H1 (cell line): ENCODE results near the gene MTMR8. TPM values are rescaled to one million over a fixed set of nuclear protein-coding genes. Genes with fewer than 3 reads are reported as not detected.

Experiments used
- BACH1 ChIP-seq: IDR thresholded peaks from 2 replicates; pipeline ENCODE4 v1.6.1; 2012; ENCODE audit warnings: low read length, improper control_type of control experiment
- EP300 ChIP-seq, 2 experiments: IDR thresholded peaks; 1 replicate in 1 of 2; 2 replicates in 1 of 2; pipeline ENCODE4 v1.6.1; 2011 to 2012; ENCODE audit warnings: low read depth in 2 of 2, low read length in 2 of 2, mild to moderate bottlenecking in 2 of 2, borderline replicate concordance in 1 of 2, inconsistent platforms in 1 of 2, moderate library complexity in 1 of 2
- KDM1A ChIP-seq: fragments of 200-600, 300-600 bp; sonication (generic); IDR thresholded peaks from 2 replicates; pipeline ENCODE4 v1.7.1; 2016; ENCODE audit warnings: mild to moderate bottlenecking, low read length, borderline replicate concordance
- polyA plus RNA-seq, 7 experiments: library from polyadenylated mRNA; depleted of rRNA in 3 of 7; stranded (reverse) in 5 of 7; unstranded in 2 of 7; fragments of >200 nt in 5 of 7; fragments of 200-250 nt in 2 of 7; gene quantifications; 1 replicate in 5 of 7; 2 replicates in 1 of 7; 4 replicates in 1 of 7; pipeline versions ENCODE4 v1.2.1 to v1.2.3, GENCODE V29; 2011 to 2013; ENCODE audit warnings: missing spikeins in 2 of 7, mixed read lengths in 2 of 7
- total RNA-seq: library from RNA; stranded (reverse); fragmentation: NEBNext Ultra II Directional; extraction: Animal tissue kit (Norgen Biotek cat#: 25700); gene quantifications from 2 replicates; pipeline ENCODE4 v1.2.1, GENCODE V29; 2021
- TF ChIP-seq, protein P1 (sequence below): fragments of 300-600 bp; sonication (generic); IDR thresholded peaks from 2 replicates; pipeline ENCODE4 v1.7.1; 2012; ENCODE audit warnings: low read length, moderate library complexity, mild to moderate bottlenecking, inconsistent platforms; ENCODE audit not compliant: insufficient replicate concordance
- TF ChIP-seq, protein P2 (sequence below): IDR thresholded peaks from 2 replicates; pipeline ENCODE4 v1.6.1; 2012; ENCODE audit warnings: inconsistent platforms

MTMR8 gene
- total and polyA plus RNA-seq, 2 of the 8 experiments (the other 6 are each of a cell fraction or from before 2014, with no cell fraction given), result 1.3 to 6.3 TPM

DNA sequence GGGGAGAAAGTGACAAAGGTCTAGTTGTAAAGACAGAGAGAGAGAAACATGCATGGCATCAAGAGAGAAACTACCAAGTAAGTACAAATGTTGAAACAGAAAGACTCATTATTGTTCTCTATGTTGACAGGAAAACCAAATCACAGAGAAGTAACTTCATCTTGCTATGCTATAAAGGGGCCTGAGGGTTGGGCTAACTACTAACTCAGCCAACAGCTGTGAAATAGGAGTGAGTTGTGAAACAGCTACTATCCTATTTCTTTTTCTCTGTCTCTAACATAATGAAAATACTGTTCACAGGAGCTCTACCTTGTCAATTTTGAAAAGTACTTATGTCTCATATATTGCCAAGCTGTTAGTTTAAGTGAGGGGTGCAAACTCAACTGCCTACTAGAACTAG lies 65.0 kb downstream of the MTMR8 start (continued):
- TF ChIP-seq, protein P1, sequence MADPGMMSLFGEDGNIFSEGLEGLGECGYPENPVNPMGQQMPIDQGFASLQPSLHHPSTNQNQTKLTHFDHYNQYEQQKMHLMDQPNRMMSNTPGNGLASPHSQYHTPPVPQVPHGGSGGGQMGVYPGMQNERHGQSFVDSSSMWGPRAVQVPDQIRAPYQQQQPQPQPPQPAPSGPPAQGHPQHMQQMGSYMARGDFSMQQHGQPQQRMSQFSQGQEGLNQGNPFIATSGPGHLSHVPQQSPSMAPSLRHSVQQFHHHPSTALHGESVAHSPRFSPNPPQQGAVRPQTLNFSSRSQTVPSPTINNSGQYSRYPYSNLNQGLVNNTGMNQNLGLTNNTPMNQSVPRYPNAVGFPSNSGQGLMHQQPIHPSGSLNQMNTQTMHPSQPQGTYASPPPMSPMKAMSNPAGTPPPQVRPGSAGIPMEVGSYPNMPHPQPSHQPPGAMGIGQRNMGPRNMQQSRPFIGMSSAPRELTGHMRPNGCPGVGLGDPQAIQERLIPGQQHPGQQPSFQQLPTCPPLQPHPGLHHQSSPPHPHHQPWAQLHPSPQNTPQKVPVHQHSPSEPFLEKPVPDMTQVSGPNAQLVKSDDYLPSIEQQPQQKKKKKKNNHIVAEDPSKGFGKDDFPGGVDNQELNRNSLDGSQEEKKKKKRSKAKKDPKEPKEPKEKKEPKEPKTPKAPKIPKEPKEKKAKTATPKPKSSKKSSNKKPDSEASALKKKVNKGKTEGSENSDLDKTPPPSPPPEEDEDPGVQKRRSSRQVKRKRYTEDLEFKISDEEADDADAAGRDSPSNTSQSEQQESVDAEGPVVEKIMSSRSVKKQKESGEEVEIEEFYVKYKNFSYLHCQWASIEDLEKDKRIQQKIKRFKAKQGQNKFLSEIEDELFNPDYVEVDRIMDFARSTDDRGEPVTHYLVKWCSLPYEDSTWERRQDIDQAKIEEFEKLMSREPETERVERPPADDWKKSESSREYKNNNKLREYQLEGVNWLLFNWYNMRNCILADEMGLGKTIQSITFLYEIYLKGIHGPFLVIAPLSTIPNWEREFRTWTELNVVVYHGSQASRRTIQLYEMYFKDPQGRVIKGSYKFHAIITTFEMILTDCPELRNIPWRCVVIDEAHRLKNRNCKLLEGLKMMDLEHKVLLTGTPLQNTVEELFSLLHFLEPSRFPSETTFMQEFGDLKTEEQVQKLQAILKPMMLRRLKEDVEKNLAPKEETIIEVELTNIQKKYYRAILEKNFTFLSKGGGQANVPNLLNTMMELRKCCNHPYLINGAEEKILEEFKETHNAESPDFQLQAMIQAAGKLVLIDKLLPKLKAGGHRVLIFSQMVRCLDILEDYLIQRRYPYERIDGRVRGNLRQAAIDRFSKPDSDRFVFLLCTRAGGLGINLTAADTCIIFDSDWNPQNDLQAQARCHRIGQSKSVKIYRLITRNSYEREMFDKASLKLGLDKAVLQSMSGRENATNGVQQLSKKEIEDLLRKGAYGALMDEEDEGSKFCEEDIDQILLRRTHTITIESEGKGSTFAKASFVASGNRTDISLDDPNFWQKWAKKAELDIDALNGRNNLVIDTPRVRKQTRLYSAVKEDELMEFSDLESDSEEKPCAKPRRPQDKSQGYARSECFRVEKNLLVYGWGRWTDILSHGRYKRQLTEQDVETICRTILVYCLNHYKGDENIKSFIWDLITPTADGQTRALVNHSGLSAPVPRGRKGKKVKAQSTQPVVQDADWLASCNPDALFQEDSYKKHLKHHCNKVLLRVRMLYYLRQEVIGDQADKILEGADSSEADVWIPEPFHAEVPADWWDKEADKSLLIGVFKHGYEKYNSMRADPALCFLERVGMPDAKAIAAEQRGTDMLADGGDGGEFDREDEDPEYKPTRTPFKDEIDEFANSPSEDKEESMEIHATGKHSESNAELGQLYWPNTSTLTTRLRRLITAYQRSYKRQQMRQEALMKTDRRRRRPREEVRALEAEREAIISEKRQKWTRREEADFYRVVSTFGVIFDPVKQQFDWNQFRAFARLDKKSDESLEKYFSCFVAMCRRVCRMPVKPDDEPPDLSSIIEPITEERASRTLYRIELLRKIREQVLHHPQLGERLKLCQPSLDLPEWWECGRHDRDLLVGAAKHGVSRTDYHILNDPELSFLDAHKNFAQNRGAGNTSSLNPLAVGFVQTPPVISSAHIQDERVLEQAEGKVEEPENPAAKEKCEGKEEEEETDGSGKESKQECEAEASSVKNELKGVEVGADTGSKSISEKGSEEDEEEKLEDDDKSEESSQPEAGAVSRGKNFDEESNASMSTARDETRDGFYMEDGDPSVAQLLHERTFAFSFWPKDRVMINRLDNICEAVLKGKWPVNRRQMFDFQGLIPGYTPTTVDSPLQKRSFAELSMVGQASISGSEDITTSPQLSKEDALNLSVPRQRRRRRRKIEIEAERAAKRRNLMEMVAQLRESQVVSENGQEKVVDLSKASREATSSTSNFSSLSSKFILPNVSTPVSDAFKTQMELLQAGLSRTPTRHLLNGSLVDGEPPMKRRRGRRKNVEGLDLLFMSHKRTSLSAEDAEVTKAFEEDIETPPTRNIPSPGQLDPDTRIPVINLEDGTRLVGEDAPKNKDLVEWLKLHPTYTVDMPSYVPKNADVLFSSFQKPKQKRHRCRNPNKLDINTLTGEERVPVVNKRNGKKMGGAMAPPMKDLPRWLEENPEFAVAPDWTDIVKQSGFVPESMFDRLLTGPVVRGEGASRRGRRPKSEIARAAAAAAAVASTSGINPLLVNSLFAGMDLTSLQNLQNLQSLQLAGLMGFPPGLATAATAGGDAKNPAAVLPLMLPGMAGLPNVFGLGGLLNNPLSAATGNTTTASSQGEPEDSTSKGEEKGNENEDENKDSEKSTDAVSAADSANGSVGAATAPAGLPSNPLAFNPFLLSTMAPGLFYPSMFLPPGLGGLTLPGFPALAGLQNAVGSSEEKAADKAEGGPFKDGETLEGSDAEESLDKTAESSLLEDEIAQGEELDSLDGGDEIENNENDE, result no peak
- TF ChIP-seq, protein P2, sequence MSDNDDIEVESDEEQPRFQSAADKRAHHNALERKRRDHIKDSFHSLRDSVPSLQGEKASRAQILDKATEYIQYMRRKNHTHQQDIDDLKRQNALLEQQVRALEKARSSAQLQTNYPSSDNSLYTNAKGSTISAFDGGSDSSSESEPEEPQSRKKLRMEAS, result no peak
- TF ChIP-seq BACH1 (no peak), KDM1A (no peak), EP300 (IDR thresholded peaks at IDR 0.05; ENCODE audit: borderline replicate concordance in 1 of 2, low read depth in 2 of 2, low read length in 2 of 2) (no peak)
